OCI-LY1 (cell line): ENCODE data around the gene SRD5A3.

Source experiments
- H2AFZ ChIP-seq: fragments of 200-600 bp; sonication (generic), shearing (Covaris generic); 2 replicates; pipeline ENCODE4 v1.6.0; 2014; ENCODE audit warnings: antibody characterized with exemption, mild to moderate bottlenecking, low read length
- H3F3A ChIP-seq: fragments of 200-600 bp; sonication (generic), shearing (Covaris generic); 2 replicates; pipeline ENCODE4 v1.6.0; 2014; ENCODE audit warnings: mild to moderate bottlenecking, antibody characterized with exemption, low read length, moderate library complexity; ENCODE audit not compliant: insufficient read depth
- H3K27ac ChIP-seq: fragments of 200-600 bp; sonication (generic); 2 replicates; pipeline ENCODE4 v1.5.1; 2014; ENCODE audit warnings: low read length, mixed run types, mild to moderate bottlenecking, low read depth; ENCODE audit not compliant: poor library complexity, severe bottlenecking
- H3K27me3 ChIP-seq: fragments of 200-600 bp; sonication (generic); 2 replicates; pipeline ENCODE4 v1.6.0; 2014; ENCODE audit warnings: antibody characterized with exemption, mild to moderate bottlenecking, low read length, moderate library complexity; ENCODE audit not compliant: insufficient read depth
- H3K36me3 ChIP-seq: fragments of 200-600 bp; sonication (generic); 2 replicates; pipeline ENCODE4 v1.6.1; 2014; ENCODE audit warnings: mild to moderate bottlenecking, antibody characterized with exemption, low read length, moderate library complexity, mixed read lengths; ENCODE audit not compliant: insufficient read depth
- H3K4me1 ChIP-seq: fragments of 200-600 bp; sonication (generic); 2 replicates; pipeline ENCODE4 v1.5.1; 2014; ENCODE audit warnings: mild to moderate bottlenecking, low read length, moderate library complexity; ENCODE audit not compliant: insufficient read depth, severe bottlenecking
- H3K4me2 ChIP-seq: fragments of 200-600 bp; sonication (generic), shearing (Covaris generic); 2 replicates; pipeline ENCODE4 v1.6.1; 2014; ENCODE audit warnings: low read length
- H3K4me3 ChIP-seq: fragments of 200-600 bp; sonication (generic); 2 replicates; pipeline ENCODE4 v1.5.1; 2014; ENCODE audit warnings: low read length, low read depth, mild to moderate bottlenecking, mixed read lengths; ENCODE audit not compliant: poor library complexity, severe bottlenecking
- H3K79me2 ChIP-seq: fragments of 200-600 bp; shearing (Covaris generic); 2 replicates; pipeline ENCODE4 v1.6.1; 2016; ENCODE audit warnings: mixed run types, low read length, mixed read lengths; ENCODE audit not compliant: insufficient read depth
- H3K9ac ChIP-seq: fragments of 200-600 bp; sonication (generic), shearing (Covaris generic); 2 replicates; pipeline ENCODE4 v1.6.1; 2014; ENCODE audit warnings: mild to moderate bottlenecking, low read length, mixed read lengths
- H3K9me2 ChIP-seq: fragments of 200-600 bp; sonication (generic), shearing (Covaris generic); 2 replicates; pipeline ENCODE4 v1.6.1; 2014; ENCODE audit warnings: low read depth, mild to moderate bottlenecking, low read length, mixed read lengths
- H3K9me3 ChIP-seq: fragments of 200-600 bp; shearing (Covaris generic); 2 replicates; pipeline ENCODE4 v1.6.1; 2014; ENCODE audit warnings: low read length, mixed read lengths
- H4K20me1 ChIP-seq: fragments of 200-600 bp; sonication (generic), shearing (Covaris generic); 2 replicates; pipeline ENCODE4 v1.6.0; 2016; ENCODE audit warnings: mild to moderate bottlenecking, low read length; ENCODE audit not compliant: insufficient read depth
- CTCF ChIP-seq: fragments of 200-600 bp; sonication (generic), shearing (Covaris generic); IDR thresholded peaks from 2 replicates; pipeline ENCODE4 v1.5.1; 2017; ENCODE audit warnings: mild to moderate bottlenecking, antibody characterized with exemption, low read length, moderate library complexity, mixed read lengths
- EZH2 ChIP-seq: fragments of 200-600 bp; sonication (generic), shearing (Covaris generic); IDR thresholded peaks from 2 replicates; pipeline ENCODE4 v1.8.0; 2017; ENCODE audit warnings: borderline replicate concordance, mixed run types, mild to moderate bottlenecking, antibody characterized with exemption, low read length, moderate library complexity, mixed read lengths

SRD5A3 gene

GRCh38 chr4:55381502-55381901 lies 35.5 kb downstream of the SRD5A3 start:
- H3K4me2 ChIP-seq: no peak overlapping the region

GRCh38 chr4:55382488-55383003 lies 36.5 kb downstream of the SRD5A3 start:
- H4K20me1 ChIP-seq: no peaks in the 10 kb centered on the region
- H3K79me2 ChIP-seq: no peaks in the 10 kb centered on the region
- H3K27me3 ChIP-seq: no peaks in the 10 kb centered on the region
- no peak overlapping the region for H2AFZ ChIP-seq
- no peaks in the 10 kb centered on the region for H3K9me3 ChIP-seq
- H3K4me3 ChIP-seq: no peak overlapping the region
- TF ChIP-seq EZH2: no peak
- no peak for TF ChIP-seq CTCF
- H3K9me2 ChIP-seq: no peaks in the 10 kb centered on the region
- no peak overlapping the region for H3K9ac ChIP-seq
- no peaks in the 10 kb centered on the region for H3F3A ChIP-seq
- H3K36me3 ChIP-seq: no peaks in the 10 kb centered on the region
- peaks cover 9% of the 10 kb centered on the region for H3K4me1 ChIP-seq
- no peak overlapping the region for H3K4me2 ChIP-seq
- no peak overlapping the region for H3K27ac ChIP-seq

More at GRCh38 chr4:55381502-55381901, 35.5 kb downstream of the SRD5A3 start:
- TF ChIP-seq EZH2 (no peak), CTCF (no peak)
- Histone ChIP-seq H3K9me3 (no peaks in the 10 kb centered on the region), H3F3A (no peaks in the 10 kb centered on the region), H3K9me2 (no peaks in the 10 kb centered on the region), H3K79me2 (no peaks in the 10 kb centered on the region), H2AFZ (no peak overlapping the region), H3K9ac (no peak overlapping the region), H3K4me1 (peaks cover 5% of the 10 kb centered on the region), H4K20me1 (no peaks in the 10 kb centered on the region), H3K27me3 (no peaks in the 10 kb centered on the region), H3K36me3 (no peaks in the 10 kb centered on the region), H3K4me3 (no peak overlapping the region), H3K27ac (no peak overlapping the region)

- no peak overlapping the region for H2AFZ ChIP-seq
- H3F3A ChIP-seq: no peaks in the 10 kb centered on the region
- H3K4me3 ChIP-seq: no peak overlapping the region
- H3K27me3 ChIP-seq: no peaks in the 10 kb centered on the region
- H3K9me3 ChIP-seq: no peaks in the 10 kb centered on the region
- H3K9me2 ChIP-seq: no peaks in the 10 kb centered on the region
- TF ChIP-seq CTCF (no peak), EZH2 (no peak)
- no peak overlapping the region for H3K9ac ChIP-seq
- H3K36me3 ChIP-seq: no peaks in the 10 kb centered on the region
- no peak overlapping the region for H3K27ac ChIP-seq
- H3K4me2 ChIP-seq: no peak overlapping the region
- no peaks in the 10 kb centered on the region for H4K20me1 ChIP-seq
- H3K4me1 ChIP-seq: peaks cover 9% of the 10 kb centered on the region
- H3K79me2 ChIP-seq: no peaks in the 10 kb centered on the region
These were observed 39.2 kb downstream of the SRD5A3 start for GRCh38 chr4:55385201-55385649.
